H9 (cell line): Measurements from ENCODE around the gene RBP2. TPM values are rescaled to one million over a fixed set of nuclear protein-coding genes. Genes with fewer than 3 reads are reported as not detected.

Experiments used
- DNase-seq: peaks from one replicate; pipeline ENCODE4 v3.0.0-alpha.2; 2017
- H2AFZ ChIP-seq: one replicate; pipeline ENCODE4 v1.6.1; 2013; ENCODE audit warnings: mild to moderate bottlenecking, low read length, control low read depth, moderate library complexity
- H2AK5ac ChIP-seq: 2 replicates; pipeline ENCODE4 v1.6.1; 2013; ENCODE audit warnings: low read length, control low read depth, mixed read lengths; ENCODE audit not compliant: insufficient read length
- H2BK120ac ChIP-seq: one replicate; pipeline ENCODE4 v1.6.1; 2013; ENCODE audit warnings: low read depth, mild to moderate bottlenecking, low read length, control low read depth, inconsistent platforms; ENCODE audit not compliant: poor library complexity, severe bottlenecking
- H2BK12ac ChIP-seq: 2 replicates; pipeline ENCODE4 v1.6.1; 2013; ENCODE audit warnings: low read length, control low read depth, mixed read lengths, low read depth; ENCODE audit not compliant: insufficient read length
- H2BK15ac ChIP-seq: 2 replicates; pipeline ENCODE4 v1.6.1; 2013; ENCODE audit warnings: low read depth, low read length, control low read depth
- H2BK20ac ChIP-seq: one replicate; pipeline ENCODE4 v1.6.1; 2013; ENCODE audit warnings: low read depth, mild to moderate bottlenecking, low read length, control low read depth, inconsistent platforms; ENCODE audit not compliant: poor library complexity, severe bottlenecking
- H2BK5ac ChIP-seq: 2 replicates; pipeline ENCODE4 v1.6.1; 2013; ENCODE audit warnings: low read length, control low read depth, mixed read lengths; ENCODE audit not compliant: insufficient read length
- H3K14ac ChIP-seq: 2 replicates; pipeline ENCODE4 v1.6.1; 2013; ENCODE audit warnings: low read length, control low read depth; ENCODE audit not compliant: insufficient read depth
- H3K18ac ChIP-seq: 2 replicates; pipeline ENCODE4 v1.6.1; 2013; ENCODE audit warnings: low read depth, mild to moderate bottlenecking, mixed read lengths, low read length, control low read depth; ENCODE audit not compliant: insufficient read length
- H3K23ac ChIP-seq: 2 replicates; pipeline ENCODE4 v1.6.1; 2013; ENCODE audit warnings: low read length, control low read depth, mixed read lengths, low read depth; ENCODE audit not compliant: insufficient read length
- H3K23me2 ChIP-seq: 2 replicates; pipeline ENCODE4 v1.6.1; 2013; ENCODE audit warnings: low read depth, mild to moderate bottlenecking, mixed read lengths, low read length, control low read depth; ENCODE audit not compliant: insufficient read length, poor library complexity, severe bottlenecking
- H3K27ac ChIP-seq: 2 replicates; pipeline ENCODE4 v1.5.1; 2013; ENCODE audit warnings: low read length, control low read depth, mixed read lengths, low read depth; ENCODE audit not compliant: insufficient read length
- H3K27me3 ChIP-seq: 2 replicates; pipeline ENCODE4 v1.6.1; 2013; ENCODE audit warnings: low read length, control low read depth, inconsistent platforms; ENCODE audit not compliant: insufficient read depth
- H3K4ac ChIP-seq: 2 replicates; pipeline ENCODE4 v1.6.1; 2013; ENCODE audit warnings: low read depth, mild to moderate bottlenecking, control low read depth, inconsistent platforms, low read length, moderate library complexity
- H3K4me1 ChIP-seq: 2 replicates; pipeline ENCODE4 v1.6.1; 2013; ENCODE audit warnings: low read length, control low read depth, inconsistent platforms; ENCODE audit not compliant: insufficient read depth
- H3K4me2 ChIP-seq: 2 replicates; pipeline ENCODE4 v1.6.1; 2013; ENCODE audit warnings: low read length, control low read depth, mixed read lengths; ENCODE audit not compliant: insufficient read length, insufficient read depth
- H3K56ac ChIP-seq: 2 replicates; pipeline ENCODE4 v1.6.1; 2013; ENCODE audit warnings: low read depth, mild to moderate bottlenecking, mixed read lengths, low read length, control low read depth; ENCODE audit not compliant: insufficient read length
- H3K79me1 ChIP-seq: 2 replicates; pipeline ENCODE4 v1.6.1; 2013; ENCODE audit warnings: low read depth, mild to moderate bottlenecking, moderate library complexity, low read length, control low read depth, inconsistent platforms; ENCODE audit not compliant: insufficient read depth, poor library complexity, severe bottlenecking
- H3K79me2 ChIP-seq: 2 replicates; pipeline ENCODE4 v1.6.1; 2013; ENCODE audit warnings: low read length, control low read depth, inconsistent platforms; ENCODE audit not compliant: insufficient read depth
- H3K9ac ChIP-seq: 2 replicates; pipeline ENCODE4 v1.6.1; 2013; ENCODE audit warnings: low read length, control low read depth, mixed read lengths; ENCODE audit not compliant: insufficient read length; ENCODE audit errors: extremely low read depth
- H3K9me3 ChIP-seq: one replicate; pipeline ENCODE4 v1.6.1; 2013; ENCODE audit warnings: low read depth, low read length, inconsistent platforms; ENCODE audit not compliant: control insufficient read depth
- H3T11ph ChIP-seq: one replicate; pipeline ENCODE4 v1.6.1; 2013; ENCODE audit warnings: mild to moderate bottlenecking, low read length, control low read depth, inconsistent platforms
- H4K20me1 ChIP-seq: one replicate; pipeline ENCODE4 v1.6.1; 2013; ENCODE audit not compliant: control insufficient read depth, insufficient read length, insufficient read depth
- H4K5ac ChIP-seq: 2 replicates; pipeline ENCODE4 v1.6.1; 2013; ENCODE audit warnings: low read depth, mild to moderate bottlenecking, mixed read lengths, low read length, control low read depth; ENCODE audit not compliant: insufficient read length
- H4K8ac ChIP-seq: replicated peaks from 2 replicates; pipeline ENCODE4 v1.6.1; 2013; ENCODE audit warnings: low read length, control low read depth, mixed read lengths, low read depth; ENCODE audit not compliant: insufficient read length
- H4K91ac ChIP-seq: 2 replicates; pipeline ENCODE4 v1.6.1; 2013; ENCODE audit warnings: low read depth, mild to moderate bottlenecking, moderate library complexity, mixed read lengths, low read length, control low read depth; ENCODE audit not compliant: insufficient read length
- H3K27ac Mint-ChIP-seq, 3 experiments: 2 replicates in 2 of 3; 3 replicates in 1 of 3; pipeline ENCODE4 v1.8.0; 2020 to 2021; ENCODE audit warnings: mixed read lengths in 3 of 3, mild to moderate bottlenecking in 1 of 3, moderate library complexity in 1 of 3
- H3K27me3 Mint-ChIP-seq: 2 replicates; pipeline ENCODE4 v1.8.0; 2021; ENCODE audit warnings: low read depth, mild to moderate bottlenecking, moderate library complexity, mixed read lengths
- H3K36me3 Mint-ChIP-seq, 3 experiments: 2 replicates in 2 of 3; 3 replicates in 1 of 3; pipeline ENCODE4 v1.8.0; 2020 to 2021; ENCODE audit warnings: low read depth in 3 of 3, mixed read lengths in 3 of 3; ENCODE audit not compliant: insufficient read depth in 1 of 3
- H3K4me1 Mint-ChIP-seq, 2 experiments: 2 replicates each; pipeline ENCODE4 v1.8.0; 2020; ENCODE audit warnings: mixed read lengths in 2 of 2
- H3K4me3 Mint-ChIP-seq, 2 experiments: 2 replicates in 1 of 2; 3 replicates in 1 of 2; pipeline ENCODE4 v1.8.0; 2020 to 2021; ENCODE audit warnings: mild to moderate bottlenecking in 2 of 2, mixed read lengths in 2 of 2, moderate library complexity in 1 of 2
- H3K9me3 Mint-ChIP-seq, 2 experiments: 2 replicates in 1 of 2; 3 replicates in 1 of 2; pipeline ENCODE4 v1.8.0; 2020; ENCODE audit warnings: mild to moderate bottlenecking in 2 of 2, mixed read lengths in 2 of 2, moderate library complexity in 1 of 2
- WGBS: extraction: QIAGEN DNeasy Blood & Tissue Kit; methylation state at CpG from one replicate; pipeline ENCODE4 v1.1.7; 2013; ENCODE audit warnings: missing lambda C conversion rate, low lambda C conversion rate, mixed read lengths; ENCODE audit not compliant: insufficient read length; ENCODE audit errors: extremely low coverage; 5-methylcytosine and 5-hydroxymethylcytosine counted together
- total RNA-seq: library from RNA; stranded (reverse); gene quantifications from 2 replicates; pipeline ENCODE4 v1.2.1, GENCODE V29; 2021
- TF ChIP-seq, protein P1 (sequence below): fragments of 200-600 bp; sonication (generic); conservative IDR thresholded peaks from 3 replicates; pipeline ENCODE4 v1.8.0; 2021; ENCODE audit warnings: antibody characterized with exemption, mild to moderate bottlenecking

Gene RBP2
- total RNA-seq, 1 experiment from 2014 or later, result not detected

GRCh38 chr3:139434228-139434627 is 42.1 kb downstream of the RBP2 start:
- Histone ChIP-seq H3T11ph (no peak overlapping the region), H3K27ac (no peak overlapping the region), H3K4me2 (no peak overlapping the region), H2BK20ac (no peak overlapping the region), H3K14ac (no peak overlapping the region), H3K27me3 (no peaks in the 10 kb centered on the region), H3K79me2 (no peaks in the 10 kb centered on the region), H3K4ac (no peak overlapping the region), H2BK120ac (no peak overlapping the region), H3K18ac (no peak overlapping the region), H4K91ac (no peak overlapping the region), H3K79me1 (no peaks in the 10 kb centered on the region), H2BK12ac (no peak overlapping the region), H3K23me2 (no peaks in the 10 kb centered on the region), H4K5ac (no peak overlapping the region), H3K4me1 (no peaks in the 10 kb centered on the region), H2BK5ac (no peak overlapping the region), H4K20me1 (no peaks in the 10 kb centered on the region), H2AK5ac (no peak overlapping the region), H3K9me3 (no peaks in the 10 kb centered on the region), H3K9ac (no peak overlapping the region), H2BK15ac (no peak overlapping the region), H2AFZ (no peak overlapping the region), H3K56ac (no peak overlapping the region), H3K23ac (no peak overlapping the region), H4K8ac (no peak overlapping the region)
- Mint-ChIP-seq H3K4me1 (peaks cover 4 to 6% of the 10 kb centered on the region in 2 experiments), H3K4me3 (no peak overlapping the region), H3K9me3 (no peaks in the 10 kb centered on the region), H3K27ac (no peak overlapping the region; a peak in 1 of 7 replicates), H3K36me3 (peaks cover 0 to 5% (median 2%) of the 10 kb centered on the region in 3 experiments; a peak in 3 of 7 replicates), H3K27me3 (no peaks in the 10 kb centered on the region)
- no CpG with 5 or more reads among the region's 1 CpG for WGBS
- no peak for DNase-seq
- TF ChIP-seq, protein P1, sequence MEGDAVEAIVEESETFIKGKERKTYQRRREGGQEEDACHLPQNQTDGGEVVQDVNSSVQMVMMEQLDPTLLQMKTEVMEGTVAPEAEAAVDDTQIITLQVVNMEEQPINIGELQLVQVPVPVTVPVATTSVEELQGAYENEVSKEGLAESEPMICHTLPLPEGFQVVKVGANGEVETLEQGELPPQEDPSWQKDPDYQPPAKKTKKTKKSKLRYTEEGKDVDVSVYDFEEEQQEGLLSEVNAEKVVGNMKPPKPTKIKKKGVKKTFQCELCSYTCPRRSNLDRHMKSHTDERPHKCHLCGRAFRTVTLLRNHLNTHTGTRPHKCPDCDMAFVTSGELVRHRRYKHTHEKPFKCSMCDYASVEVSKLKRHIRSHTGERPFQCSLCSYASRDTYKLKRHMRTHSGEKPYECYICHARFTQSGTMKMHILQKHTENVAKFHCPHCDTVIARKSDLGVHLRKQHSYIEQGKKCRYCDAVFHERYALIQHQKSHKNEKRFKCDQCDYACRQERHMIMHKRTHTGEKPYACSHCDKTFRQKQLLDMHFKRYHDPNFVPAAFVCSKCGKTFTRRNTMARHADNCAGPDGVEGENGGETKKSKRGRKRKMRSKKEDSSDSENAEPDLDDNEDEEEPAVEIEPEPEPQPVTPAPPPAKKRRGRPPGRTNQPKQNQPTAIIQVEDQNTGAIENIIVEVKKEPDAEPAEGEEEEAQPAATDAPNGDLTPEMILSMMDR, result no peak
